Stomach (tissue), 4 donors: ENCODE results near the gene AUTS2.

Experiments used
- CTCF ChIP-seq, 7 experiments: fragments of 450-650 bp in 4 of 7; fragments of 200-600 bp in 3 of 7; sonication (generic) in 3 of 7; IDR thresholded peaks; one replicate each; pipeline ENCODE4 v1.5.1; 2016 to 2019; ENCODE audit warnings: antibody characterized with exemption in 7 of 7, control low read depth in 2 of 7, mild to moderate bottlenecking in 1 of 7
- POLR2A ChIP-seq, 4 donors: fragments of 450-650 bp; IDR thresholded peaks; one replicate each; pipeline ENCODE4 v1.6.1; 2016; ENCODE audit warnings: antibody characterized with exemption in 4 of 4, control low read depth in 2 of 4, mild to moderate bottlenecking in 1 of 4, moderate library complexity in 1 of 4

- no peak for TF ChIP-seq CTCF (IDR thresholded peaks at IDR 0.05)
- TF ChIP-seq POLR2A (IDR thresholded peaks at IDR 0.05) = no peak
Observed at GRCh38 chr7:69911337-69911736, 313.1 kb downstream of the AUTS2 start.
